Measurements from ENCODE around the gene PPP2R2D. TPM values are rescaled to one million over a fixed set of nuclear protein-coding genes. Genes with fewer than 3 reads are reported as not detected.
A peak's percentile ranks its signal among the peaks of the same experiment; 100 is the strongest.

PPP2R2D gene
- total RNA-seq (10 to 100 TPM; 22.7 to 44.0 (median 34.6) TPM), polyA plus RNA-seq (10 to 100 TPM; 18.4 to 23.8 (median 22.8) TPM)

DNA sequence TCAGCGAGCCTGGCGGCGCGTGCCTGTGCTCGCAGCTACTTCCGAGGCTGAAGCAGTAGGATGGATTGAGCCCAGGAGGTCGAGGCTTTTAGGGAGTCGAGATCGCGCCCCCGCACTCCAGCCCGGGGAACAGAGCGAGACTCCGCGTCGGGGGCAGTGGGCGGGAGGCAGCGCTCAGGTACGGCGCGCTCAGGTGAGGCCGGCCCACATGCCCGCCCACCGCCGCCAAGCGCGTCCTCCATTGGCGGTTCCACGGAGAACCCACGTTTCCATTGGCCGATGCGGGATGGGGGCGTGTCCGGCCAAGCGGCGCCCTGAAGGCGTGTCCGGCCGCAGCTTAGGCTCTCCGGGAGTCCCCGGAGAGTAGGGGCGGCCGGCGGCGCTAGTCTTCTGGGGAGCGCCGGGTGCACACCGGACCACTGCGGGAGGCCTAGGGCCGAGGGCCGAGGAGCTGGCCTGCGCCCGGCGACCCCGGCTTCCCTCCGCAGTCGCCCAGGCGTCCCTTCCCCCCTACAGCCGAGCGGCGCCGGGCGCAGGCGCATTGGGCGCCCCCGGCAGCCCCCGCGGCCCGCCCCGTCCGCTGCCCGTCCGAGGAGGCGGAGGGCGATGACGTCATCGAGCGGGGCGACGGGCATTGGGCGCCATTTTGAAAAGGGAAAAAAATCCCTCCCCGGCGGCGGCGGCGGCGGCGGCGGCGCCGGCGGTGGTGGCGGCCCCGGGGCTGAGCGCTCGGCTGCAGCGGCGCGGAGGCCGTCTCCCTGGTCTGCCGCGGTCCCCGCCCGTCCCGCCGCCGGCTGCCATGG, at the start of gene PPP2R2D:
Gene PPP2R2D (plus strand): TSS at position 659 of the 803 bp plus-strand sequence. CDS start 141 bp downstream, at position 800.
- WGBS, 2 donors = 1% methylated on average over 107 of the region's 107 CpGs
- intact Hi-C loops (cut with DNase I) = loop anchor here (1.0 to 5.0 kb wide), 2 partner anchors 81 to 122 kb away; partner anchors contain the start of gene BNIP3
- DNase-seq = peak; percentile 97

DNA sequence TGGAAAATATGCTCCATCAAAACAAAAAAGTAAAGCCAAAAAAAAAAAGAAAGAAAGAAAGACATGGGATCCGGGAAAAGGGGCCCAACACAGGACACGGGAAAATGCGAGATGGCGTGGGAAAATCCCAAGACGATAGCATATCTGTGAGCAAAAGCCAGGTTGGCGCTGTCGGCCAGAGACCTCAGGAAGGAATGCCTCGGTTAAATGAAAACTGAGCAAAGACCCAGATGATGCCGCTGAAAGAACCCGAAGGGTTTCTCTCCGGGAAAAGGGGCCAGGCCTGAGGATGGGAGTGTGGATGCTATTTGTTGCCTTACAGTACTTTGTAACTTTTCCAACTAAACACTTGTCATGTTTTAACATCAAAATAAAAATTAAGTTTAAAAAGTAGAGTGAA, 49.5 kb upstream of the PPP2R2D start:
- 93 to 95% methylated on average over 11 of the region's 11 CpGs for WGBS, 2 donors
- TF ChIP-seq POLR2A (IDR thresholded peaks at IDR 0.05) (no peak), POLR2AphosphoS5 (IDR thresholded peaks at IDR 0.05) (no peak), EP300 (IDR thresholded peaks at IDR 0.05) (no peak)
- TF ChIP-seq, protein P1, sequence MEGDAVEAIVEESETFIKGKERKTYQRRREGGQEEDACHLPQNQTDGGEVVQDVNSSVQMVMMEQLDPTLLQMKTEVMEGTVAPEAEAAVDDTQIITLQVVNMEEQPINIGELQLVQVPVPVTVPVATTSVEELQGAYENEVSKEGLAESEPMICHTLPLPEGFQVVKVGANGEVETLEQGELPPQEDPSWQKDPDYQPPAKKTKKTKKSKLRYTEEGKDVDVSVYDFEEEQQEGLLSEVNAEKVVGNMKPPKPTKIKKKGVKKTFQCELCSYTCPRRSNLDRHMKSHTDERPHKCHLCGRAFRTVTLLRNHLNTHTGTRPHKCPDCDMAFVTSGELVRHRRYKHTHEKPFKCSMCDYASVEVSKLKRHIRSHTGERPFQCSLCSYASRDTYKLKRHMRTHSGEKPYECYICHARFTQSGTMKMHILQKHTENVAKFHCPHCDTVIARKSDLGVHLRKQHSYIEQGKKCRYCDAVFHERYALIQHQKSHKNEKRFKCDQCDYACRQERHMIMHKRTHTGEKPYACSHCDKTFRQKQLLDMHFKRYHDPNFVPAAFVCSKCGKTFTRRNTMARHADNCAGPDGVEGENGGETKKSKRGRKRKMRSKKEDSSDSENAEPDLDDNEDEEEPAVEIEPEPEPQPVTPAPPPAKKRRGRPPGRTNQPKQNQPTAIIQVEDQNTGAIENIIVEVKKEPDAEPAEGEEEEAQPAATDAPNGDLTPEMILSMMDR (IDR thresholded peaks at IDR 0.05) = no peak
- Histone ChIP-seq H3K36me3 (no peaks in the 10 kb centered on the region), H3K27me3 (peaks cover 0 to 15% (median 0%) of the 10 kb centered on the region in 3 donors), H3K9me3 (no peaks in the 10 kb centered on the region), H3K4me3 (no peak overlapping the region), H3K27ac (no peak overlapping the region), H3K4me1 (no peaks in the 10 kb centered on the region)
- DNase-seq = no peak
- intact Hi-C loops (cut with DNase I) = no loop called here

More for the DNA sequence above, at the start of gene PPP2R2D:
- no peak for TF ChIP-seq EP300 (IDR thresholded peaks at IDR 0.05)
- TF ChIP-seq, protein P1 (IDR thresholded peaks at IDR 0.05) = no peak
- TF ChIP-seq POLR2AphosphoS5 (IDR thresholded peaks at IDR 0.05) = peak; percentile 38 to 70 (median 54)
- Histone ChIP-seq H3K4me3 (peak within 1 kb of the TSS; percentile 84 to 97 (median 92)), H3K9me3 (no peaks in the 10 kb centered on the region), H3K27me3 (peaks cover 0 to 17% (median 0%) of the 10 kb centered on the region in 3 donors), H3K4me1 (peaks cover 0 to 46% (median 43%) of the 10 kb centered on the region in 4 donors), H3K27ac (peak within 1 kb of the TSS; percentile 91 to 99 (median 96)), H3K36me3 (no peaks in the 10 kb centered on the region)

DNA sequence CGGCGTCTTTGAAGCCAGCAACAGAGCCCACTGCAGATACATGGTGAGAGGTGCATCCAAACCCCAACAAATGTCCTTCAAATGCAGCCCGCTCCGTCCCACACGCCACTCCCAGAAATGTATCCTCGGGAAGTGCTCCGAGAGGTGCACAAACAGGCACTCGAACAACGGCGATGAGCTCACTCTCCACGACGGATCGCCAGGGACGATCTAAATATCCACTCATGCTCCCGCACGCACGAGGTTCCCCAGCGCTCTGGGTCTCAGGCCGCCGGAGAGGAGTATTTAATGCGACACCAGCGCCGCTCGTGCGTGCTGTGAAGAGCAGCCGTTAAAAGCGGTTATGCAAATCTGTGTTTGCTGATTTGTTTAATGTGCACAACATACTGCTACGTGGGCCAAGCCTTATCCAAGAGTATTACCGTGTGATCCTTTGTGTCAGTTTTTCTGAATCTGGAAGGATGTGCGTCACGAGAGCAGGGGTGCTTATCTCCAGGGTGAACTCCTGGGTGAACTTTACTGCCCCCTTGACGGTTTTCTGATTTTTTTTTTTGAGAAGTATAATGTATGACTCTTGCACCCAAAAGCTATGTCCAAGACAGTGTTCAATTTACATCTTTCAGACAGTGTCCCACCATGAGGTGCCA, 48.5 kb upstream of the PPP2R2D start:
- 92 to 94% methylated on average over 32 of the region's 32 CpGs for WGBS, 2 donors
- Histone ChIP-seq H3K4me1 (no peaks in the 10 kb centered on the region), H3K4me3 (no peak overlapping the region), H3K36me3 (no peaks in the 10 kb centered on the region), H3K27ac (no peak overlapping the region), H3K9me3 (no peaks in the 10 kb centered on the region), H3K27me3 (peaks cover 0 to 22% (median 0%) of the 10 kb centered on the region in 3 donors)
- intact Hi-C loops (cut with DNase I) = no loop called here
- DNase-seq = peak; percentile 11
- no peak for TF ChIP-seq POLR2AphosphoS5 (IDR thresholded peaks at IDR 0.05)
- no peak for TF ChIP-seq POLR2A (IDR thresholded peaks at IDR 0.05)
- no peak for TF ChIP-seq EP300 (IDR thresholded peaks at IDR 0.05)
- TF ChIP-seq, protein P1 (IDR thresholded peaks at IDR 0.05) = no peak

DNA sequence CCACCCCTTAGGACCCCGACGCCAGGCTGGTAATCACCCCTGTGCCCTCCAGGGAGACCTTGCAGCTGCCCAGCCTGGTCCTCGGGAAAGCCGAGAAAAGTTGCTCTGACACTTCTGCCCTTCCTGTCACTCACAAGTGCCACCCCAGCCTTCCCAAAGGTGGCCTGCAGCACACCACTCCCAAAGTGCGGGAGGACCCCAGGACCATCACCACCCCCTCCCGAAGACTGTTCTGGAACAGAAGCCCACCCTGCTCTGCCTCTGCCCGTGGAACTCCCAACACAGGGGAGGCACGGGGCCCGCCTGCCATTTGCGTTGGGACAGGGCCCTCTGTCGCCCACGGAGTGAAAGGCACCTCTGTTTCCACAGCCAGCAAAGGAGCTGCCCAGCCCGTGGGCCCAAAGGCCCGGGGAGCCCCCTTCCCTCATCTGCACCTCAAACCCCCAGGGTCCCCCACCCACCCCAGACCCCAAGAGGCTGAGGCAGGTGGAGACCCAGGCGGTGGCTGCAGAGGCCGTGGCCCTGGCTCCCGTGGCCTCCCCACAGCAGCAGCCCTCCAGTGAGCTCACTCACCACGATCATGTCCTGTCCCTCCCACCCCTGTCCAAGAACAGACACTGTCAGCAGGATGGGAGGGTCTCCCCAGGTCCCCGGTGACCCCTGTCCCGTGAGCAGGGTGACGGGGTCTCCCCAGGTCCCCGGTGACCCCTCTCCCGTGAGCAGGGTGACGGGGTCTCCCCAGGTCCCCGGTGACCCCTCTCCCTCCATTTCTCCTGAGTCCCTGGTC, 47.8 kb upstream of the PPP2R2D start:
- no peaks in the 10 kb centered on the region for H3K36me3 ChIP-seq
- TF ChIP-seq, protein P1 (IDR thresholded peaks at IDR 0.05) = no peak
- TF ChIP-seq POLR2AphosphoS5 (IDR thresholded peaks at IDR 0.05) (no peak), POLR2A (IDR thresholded peaks at IDR 0.05) (no peak), EP300 (IDR thresholded peaks at IDR 0.05) (no peak)
- intact Hi-C loops (cut with DNase I) = no loop called here
- peaks cover 0 to 22% (median 0%) of the 10 kb centered on the region in 3 donors for H3K27me3 ChIP-seq
- DNase-seq = peak; percentile 34
- no peak overlapping the region for H3K27ac ChIP-seq
- H3K4me1 ChIP-seq = no peaks in the 10 kb centered on the region
- 86 to 90% methylated on average over 25 of the region's 25 CpGs for WGBS, 2 donors
- H3K4me3 ChIP-seq = no peak overlapping the region
- H3K9me3 ChIP-seq = no peaks in the 10 kb centered on the region
